ENCODE measurements around the gene LENEP. TPM values are rescaled to one million over a fixed set of nuclear protein-coding genes. Genes with fewer than 3 reads are reported as not detected.
A peak's percentile ranks its signal among the peaks of the same experiment; 100 is the strongest.

The LENEP gene
- total RNA-seq, 2 experiments from 2014 or later, result not detected

GRCh38 chr1:154958036-154958435 is 35.4 kb upstream of the LENEP start:
- Histone ChIP-seq H3K36me3 (ENCODE audit: insufficient read depth, low read length) (peaks cover 34% of the 10 kb centered on the region), H3K27ac (ENCODE audit: low read depth in 1 of 2, low read length in 2 of 2) (no peak overlapping the region), H3K4me3 (ENCODE audit: low read length) (no peak overlapping the region), H3K4me1 (ENCODE audit: insufficient read depth, low read length) (peaks cover 88% of the 10 kb centered on the region), H3K27me3 (ENCODE audit: control insufficient read depth in 1 of 2, insufficient read depth in 2 of 2, low read length in 2 of 2) (no peaks in the 10 kb centered on the region), H3K9me3 (ENCODE audit: control insufficient read depth in 1 of 2, insufficient read depth in 1 of 2, low read length in 2 of 2) (no peaks in the 10 kb centered on the region)
- TF ChIP-seq CTCF (IDR thresholded peaks at IDR 0.05), result no peak
- intact Hi-C loops (cut with DNase I, micrococcal nuclease), result loop anchor here in 1 of 2 experiments (10.0 kb wide), 1 partner anchor 127 kb away; no protein-coding TSS in a partner anchor
- peaks cover 51% of the 10 kb centered on the region for H3K36me3 Mint-ChIP-seq (ENCODE audit: low read depth)
- H3K27ac Mint-ChIP-seq, result peak overlapping the region; percentile 96
- no peaks in the 10 kb centered on the region for H3K9me3 Mint-ChIP-seq
- H3K27me3 Mint-ChIP-seq, result no peaks in the 10 kb centered on the region
- peak overlapping the region; percentile 20 for H3K4me3 Mint-ChIP-seq
- CTCF ChIA-PET, result interaction anchor here (5.0 to 5.1 kb wide), 2 partner anchors 41 to 58 kb away, joined by 24 to 62 read pairs; no protein-coding TSS in a partner anchor
- H3K4me1 Mint-ChIP-seq (ENCODE audit: low read depth), result peaks cover 53% of the 10 kb centered on the region
- DNase-seq (no peak), ATAC-seq (ENCODE audit: poor library complexity) (no peak)
- POLR2A ChIA-PET, result no interaction called here

- POLR2A ChIA-PET, result no interaction called here
- ATAC-seq (ENCODE audit: poor library complexity) (no peak), DNase-seq (no peak)
- CTCF ChIA-PET, result interaction anchor here (3.9 to 5.0 kb wide), 2 partner anchors 40 to 58 kb away, joined by 24 to 47 read pairs; no protein-coding TSS in a partner anchor
- no peaks in the 10 kb centered on the region for H3K9me3 ChIP-seq (ENCODE audit: control insufficient read depth in 1 of 2, insufficient read depth in 1 of 2, low read length in 2 of 2)
- no peaks in the 10 kb centered on the region for H3K27me3 Mint-ChIP-seq
- H3K36me3 ChIP-seq (ENCODE audit: insufficient read depth, low read length), result peaks cover 35% of the 10 kb centered on the region
- no peak overlapping the region for H3K27ac Mint-ChIP-seq
- no peaks in the 10 kb centered on the region for H3K27me3 ChIP-seq (ENCODE audit: control insufficient read depth in 1 of 2, insufficient read depth in 2 of 2, low read length in 2 of 2)
- peak overlapping the region in 1 of 2 donors; percentile 7 for H3K27ac ChIP-seq (ENCODE audit: low read depth in 1 of 2, low read length in 2 of 2)
- peaks cover 45% of the 10 kb centered on the region for H3K4me1 Mint-ChIP-seq (ENCODE audit: low read depth)
- H3K9me3 Mint-ChIP-seq, result no peaks in the 10 kb centered on the region
- peak overlapping the region; percentile 20 for H3K4me3 Mint-ChIP-seq
- H3K4me3 ChIP-seq (ENCODE audit: low read length), result no peak overlapping the region
- peaks cover 85% of the 10 kb centered on the region for H3K4me1 ChIP-seq (ENCODE audit: insufficient read depth, low read length)
- peaks cover 50% of the 10 kb centered on the region for H3K36me3 Mint-ChIP-seq (ENCODE audit: low read depth)
- no peak for TF ChIP-seq CTCF (IDR thresholded peaks at IDR 0.05)
- intact Hi-C loops (cut with DNase I, micrococcal nuclease), result loop anchor here in 1 of 2 experiments (10.0 kb wide), 1 partner anchor 126 kb away; no protein-coding TSS in a partner anchor
Observed at GRCh38 chr1:154958681-154959425, 34.5 kb upstream of the LENEP start.

- Mint-ChIP-seq H3K27ac (peak overlapping the region; percentile 98), H3K36me3 (ENCODE audit: low read depth) (peaks cover 51% of the 10 kb centered on the region), H3K4me3 (peak overlapping the region; percentile 38), H3K9me3 (no peaks in the 10 kb centered on the region), H3K4me1 (ENCODE audit: low read depth) (peaks cover 39% of the 10 kb centered on the region), H3K27me3 (no peaks in the 10 kb centered on the region)
- Histone ChIP-seq H3K27ac (ENCODE audit: low read depth in 1 of 2, low read length in 2 of 2) (peak overlapping the region in 1 of 2 donors; percentile 7), H3K27me3 (ENCODE audit: control insufficient read depth in 1 of 2, insufficient read depth in 2 of 2, low read length in 2 of 2) (no peaks in the 10 kb centered on the region), H3K36me3 (ENCODE audit: insufficient read depth, low read length) (peaks cover 39% of the 10 kb centered on the region), H3K9me3 (ENCODE audit: control insufficient read depth in 1 of 2, insufficient read depth in 1 of 2, low read length in 2 of 2) (no peaks in the 10 kb centered on the region), H3K4me3 (ENCODE audit: low read length) (no peak overlapping the region), H3K4me1 (ENCODE audit: insufficient read depth, low read length) (peaks cover 79% of the 10 kb centered on the region)
- no peak for DNase-seq
- TF ChIP-seq CTCF (IDR thresholded peaks at IDR 0.05), result no peak
- no peak for ATAC-seq (ENCODE audit: poor library complexity)
- ChIA-PET POLR2A (interaction anchor here (0.7 to 2.9 kb wide), 3 partner anchors 16 to 58 kb away, joined by 3 to 22 read pairs (median 3); no protein-coding TSS in a partner anchor), CTCF (interaction anchor here (0.8 to 3.9 kb wide), 2 partner anchors 39 to 58 kb away, joined by 3 to 47 read pairs; no protein-coding TSS in a partner anchor)
- intact Hi-C loops (cut with DNase I, micrococcal nuclease), result loop anchor here in 1 of 2 experiments (10.0 kb wide), 1 partner anchor 125 kb away; no protein-coding TSS in a partner anchor
Observed at GRCh38 chr1:154959426-154959780, 34.0 kb upstream of the LENEP start.

Measured in CD4-positive, alpha-beta T cell (primary cell).